ENCODE results near the gene CNTN4. TPM values are rescaled to one million over a fixed set of nuclear protein-coding genes. Genes with fewer than 3 reads are reported as not detected.

The CNTN4 gene
- total and polyA plus RNA-seq, 2 donors (not counting 3 experiments of a cell fraction or from before 2014, with no cell fraction given) = not detected

DNA sequence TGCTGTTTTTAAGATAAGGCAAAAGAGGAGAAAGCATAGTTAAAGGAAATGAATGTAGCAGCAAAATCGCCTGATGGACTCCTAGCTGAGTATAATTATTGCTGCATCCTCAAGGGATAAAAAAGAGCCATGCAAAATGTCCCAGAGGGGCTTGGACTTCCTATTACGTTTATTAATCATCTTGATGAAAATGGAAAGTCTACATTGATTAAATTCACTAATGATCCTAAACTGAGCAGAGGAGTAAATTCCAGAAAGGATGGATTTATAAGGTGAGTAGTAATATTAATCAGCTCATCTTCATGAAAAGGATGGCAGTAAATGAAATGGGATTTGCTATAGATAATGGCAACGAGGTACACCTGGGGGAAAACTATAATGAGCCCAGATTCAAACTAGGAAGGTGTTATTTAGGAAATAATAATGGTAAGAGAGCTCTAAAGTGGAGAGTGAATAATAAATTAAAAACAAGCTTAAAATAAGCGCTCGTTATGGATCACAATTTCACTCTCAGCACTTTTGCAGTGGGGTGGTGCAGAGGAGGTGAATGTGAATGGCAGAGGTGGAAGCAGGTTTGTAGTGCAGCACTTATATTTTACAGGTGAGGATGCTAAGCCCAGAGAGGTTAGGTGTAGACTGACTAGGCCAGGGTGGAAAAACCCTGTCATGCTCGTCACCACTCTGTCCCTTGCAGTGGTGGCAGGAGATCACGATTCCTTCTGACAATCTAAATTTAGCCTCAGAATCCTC lies 989.2 kb downstream of the CNTN4 start:
- Histone ChIP-seq H3K27ac (ENCODE audit: insufficient read depth, low read depth, low read length) (no peak overlapping the region), H2AFZ (ENCODE audit: low read depth, low read length) (no peak overlapping the region), H3K4me1 (ENCODE audit: control insufficient read depth, extremely low read depth, insufficient read depth, low read length) (no peaks in the 10 kb centered on the region), H3K79me2 (ENCODE audit: control insufficient read depth, insufficient read depth, low read length) (no peaks in the 10 kb centered on the region), H4K20me1 (replicated peaks; ENCODE audit: control insufficient read depth, extremely low read depth, insufficient read depth, low read length) (no peaks in the 10 kb centered on the region), H3K9me1 (replicated peaks; ENCODE audit: control insufficient read depth, extremely low read depth, insufficient read depth, low read length) (no peaks in the 10 kb centered on the region), H3K27me3 (ENCODE audit: control insufficient read depth in 2 of 2, insufficient read depth in 2 of 2, low read length in 2 of 2) (no peaks in the 10 kb centered on the region), H3K9me3 (replicated peaks; ENCODE audit: control insufficient read depth, insufficient read depth, low read length) (peaks cover 2% of the 10 kb centered on the region), H3K4me2 (ENCODE audit: insufficient read depth, low read length) (no peak overlapping the region), H3K36me3 (ENCODE audit: control insufficient read depth in 2 of 2, extremely low read depth in 1 of 2, insufficient read depth in 2 of 2, low read length in 2 of 2) (no peaks in the 10 kb centered on the region), H3K4me3 (replicated peaks in 1 of 3; ENCODE audit: insufficient read depth in 1 of 3, low read depth in 1 of 3, low read length in 3 of 3) (no peak overlapping the region), H3K9ac (replicated peaks; ENCODE audit: extremely low read depth, insufficient read depth, low read length) (no peak overlapping the region)
- FAIRE-seq (no peak), DNase-seq (ENCODE audit: low read depth, low spot score) (no peak)
- no TSS peak for BruUV-seq (replicated peaks)
- CTCF ChIA-PET = no interaction called here
- POLR2A ChIA-PET = no interaction called here
- intact Hi-C loops (cut with micrococcal nuclease) (no loop called here), dilution Hi-C loops (cut with MboI; ENCODE audit: extremely low pct_ligation_motif_present, low sequenced_read_pairs) (no loop called here)
- TF ChIP-seq POLR2A (IDR thresholded peaks at IDR 0.05; ENCODE audit: low read depth, low read length) (no peak), FOS (IDR thresholded peaks at IDR 0.05; ENCODE audit: borderline replicate concordance, insufficient read depth, low read length) (no peak), EZH2 (IDR thresholded peaks at IDR 0.05; ENCODE audit: borderline replicate concordance, low read depth, low read length, severe bottlenecking) (no peak), JUN (IDR thresholded peaks at IDR 0.05; ENCODE audit: borderline replicate concordance, insufficient read depth, insufficient read length, low read depth) (no peak), MYC (IDR thresholded peaks at IDR 0.05; ENCODE audit: low read depth, low read length) (no peak), POLR2AphosphoS5 (IDR thresholded peaks at IDR 0.05; ENCODE audit: insufficient read depth, low read depth, low read length) (no peak), GATA2 (IDR thresholded peaks at IDR 0.05; ENCODE audit: insufficient read depth, insufficient read length, low read depth, low read length) (no peak)
- TF ChIP-seq, protein P1, sequence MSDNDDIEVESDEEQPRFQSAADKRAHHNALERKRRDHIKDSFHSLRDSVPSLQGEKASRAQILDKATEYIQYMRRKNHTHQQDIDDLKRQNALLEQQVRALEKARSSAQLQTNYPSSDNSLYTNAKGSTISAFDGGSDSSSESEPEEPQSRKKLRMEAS (IDR thresholded peaks at IDR 0.05; ENCODE audit: insufficient read depth, insufficient read length) = no peak
- TF ChIP-seq, protein P2, sequence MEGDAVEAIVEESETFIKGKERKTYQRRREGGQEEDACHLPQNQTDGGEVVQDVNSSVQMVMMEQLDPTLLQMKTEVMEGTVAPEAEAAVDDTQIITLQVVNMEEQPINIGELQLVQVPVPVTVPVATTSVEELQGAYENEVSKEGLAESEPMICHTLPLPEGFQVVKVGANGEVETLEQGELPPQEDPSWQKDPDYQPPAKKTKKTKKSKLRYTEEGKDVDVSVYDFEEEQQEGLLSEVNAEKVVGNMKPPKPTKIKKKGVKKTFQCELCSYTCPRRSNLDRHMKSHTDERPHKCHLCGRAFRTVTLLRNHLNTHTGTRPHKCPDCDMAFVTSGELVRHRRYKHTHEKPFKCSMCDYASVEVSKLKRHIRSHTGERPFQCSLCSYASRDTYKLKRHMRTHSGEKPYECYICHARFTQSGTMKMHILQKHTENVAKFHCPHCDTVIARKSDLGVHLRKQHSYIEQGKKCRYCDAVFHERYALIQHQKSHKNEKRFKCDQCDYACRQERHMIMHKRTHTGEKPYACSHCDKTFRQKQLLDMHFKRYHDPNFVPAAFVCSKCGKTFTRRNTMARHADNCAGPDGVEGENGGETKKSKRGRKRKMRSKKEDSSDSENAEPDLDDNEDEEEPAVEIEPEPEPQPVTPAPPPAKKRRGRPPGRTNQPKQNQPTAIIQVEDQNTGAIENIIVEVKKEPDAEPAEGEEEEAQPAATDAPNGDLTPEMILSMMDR (IDR thresholded peaks at IDR 0.05; ENCODE audit: extremely low read depth in 1 of 2, insufficient read depth in 1 of 2, low read depth in 1 of 2, low read length in 2 of 2) = no peak

Data from endothelial cell of umbilical vein (primary cell).